ENCODE results near the gene OCSTAMP. TPM values are rescaled to one million over a fixed set of nuclear protein-coding genes. Genes with fewer than 3 reads are reported as not detected.

OCSTAMP gene
- polyA plus RNA-seq, 1 donor (not counting 4 experiments of a cell fraction or from before 2014, with no cell fraction given) = not detected

- Histone ChIP-seq H3K36me3 (ENCODE audit: control insufficient read depth in 2 of 2, extremely low read depth in 1 of 2, insufficient read depth in 2 of 2, low read length in 2 of 2) (no peaks in the 10 kb centered on the region), H3K79me2 (ENCODE audit: control insufficient read depth, insufficient read depth, low read length) (no peaks in the 10 kb centered on the region), H3K4me3 (ENCODE audit: control insufficient read depth in 2 of 3, extremely low read depth in 1 of 3, insufficient read depth in 2 of 3, low read depth in 1 of 3, low read length in 3 of 3) (no peak overlapping the region), H3K9me1 (ENCODE audit: control insufficient read depth, extremely low read depth, insufficient read depth, low read length) (no peaks in the 10 kb centered on the region), H3K27me3 (ENCODE audit: control insufficient read depth, extremely low read depth, insufficient read depth, low read length) (no peaks in the 10 kb centered on the region), H4K20me1 (ENCODE audit: control insufficient read depth, extremely low read depth, insufficient read depth, low read length) (no peaks in the 10 kb centered on the region), H3K9me3 (ENCODE audit: control insufficient read depth, low read depth, low read length) (no peaks in the 10 kb centered on the region), H3K9ac (ENCODE audit: control insufficient read depth, extremely low read depth, insufficient read depth, low read length) (no peak overlapping the region), H2AFZ (ENCODE audit: control insufficient read depth, low read length) (no peak overlapping the region), H3K4me1 (ENCODE audit: control insufficient read depth, extremely low read depth, insufficient read depth, low read length) (no peaks in the 10 kb centered on the region), H3K4me2 (ENCODE audit: control insufficient read depth, extremely low read depth, insufficient read depth, low read depth, low read length) (no peak overlapping the region), H3K27ac (ENCODE audit: control insufficient read depth, insufficient read depth, low read length) (no peak overlapping the region)
- TF ChIP-seq EZH2 (IDR thresholded peaks at IDR 0.05; ENCODE audit: low read length) = no peak
- TF ChIP-seq, protein P1, sequence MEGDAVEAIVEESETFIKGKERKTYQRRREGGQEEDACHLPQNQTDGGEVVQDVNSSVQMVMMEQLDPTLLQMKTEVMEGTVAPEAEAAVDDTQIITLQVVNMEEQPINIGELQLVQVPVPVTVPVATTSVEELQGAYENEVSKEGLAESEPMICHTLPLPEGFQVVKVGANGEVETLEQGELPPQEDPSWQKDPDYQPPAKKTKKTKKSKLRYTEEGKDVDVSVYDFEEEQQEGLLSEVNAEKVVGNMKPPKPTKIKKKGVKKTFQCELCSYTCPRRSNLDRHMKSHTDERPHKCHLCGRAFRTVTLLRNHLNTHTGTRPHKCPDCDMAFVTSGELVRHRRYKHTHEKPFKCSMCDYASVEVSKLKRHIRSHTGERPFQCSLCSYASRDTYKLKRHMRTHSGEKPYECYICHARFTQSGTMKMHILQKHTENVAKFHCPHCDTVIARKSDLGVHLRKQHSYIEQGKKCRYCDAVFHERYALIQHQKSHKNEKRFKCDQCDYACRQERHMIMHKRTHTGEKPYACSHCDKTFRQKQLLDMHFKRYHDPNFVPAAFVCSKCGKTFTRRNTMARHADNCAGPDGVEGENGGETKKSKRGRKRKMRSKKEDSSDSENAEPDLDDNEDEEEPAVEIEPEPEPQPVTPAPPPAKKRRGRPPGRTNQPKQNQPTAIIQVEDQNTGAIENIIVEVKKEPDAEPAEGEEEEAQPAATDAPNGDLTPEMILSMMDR (optimal IDR thresholded peaks at IDR 0.05 in 1 of 3, IDR thresholded peaks at IDR 0.05 in 1 of 3, conservative IDR thresholded peaks at IDR 0.05 in 1 of 3; ENCODE audit: extremely low read depth in 1 of 3, insufficient read depth in 2 of 3, low read length in 3 of 3) = no peak
- FAIRE-seq (no peak), DNase-seq (ENCODE audit: low read depth, low spot score) (no peak)
- dilution Hi-C loops (cut with MboI; ENCODE audit: extremely low pct_ligation_motif_present, low sequenced_read_pairs) = no loop called here
Observed at GRCh38 chr20:46581391-46581790, 30.9 kb upstream of the OCSTAMP start.

DNA sequence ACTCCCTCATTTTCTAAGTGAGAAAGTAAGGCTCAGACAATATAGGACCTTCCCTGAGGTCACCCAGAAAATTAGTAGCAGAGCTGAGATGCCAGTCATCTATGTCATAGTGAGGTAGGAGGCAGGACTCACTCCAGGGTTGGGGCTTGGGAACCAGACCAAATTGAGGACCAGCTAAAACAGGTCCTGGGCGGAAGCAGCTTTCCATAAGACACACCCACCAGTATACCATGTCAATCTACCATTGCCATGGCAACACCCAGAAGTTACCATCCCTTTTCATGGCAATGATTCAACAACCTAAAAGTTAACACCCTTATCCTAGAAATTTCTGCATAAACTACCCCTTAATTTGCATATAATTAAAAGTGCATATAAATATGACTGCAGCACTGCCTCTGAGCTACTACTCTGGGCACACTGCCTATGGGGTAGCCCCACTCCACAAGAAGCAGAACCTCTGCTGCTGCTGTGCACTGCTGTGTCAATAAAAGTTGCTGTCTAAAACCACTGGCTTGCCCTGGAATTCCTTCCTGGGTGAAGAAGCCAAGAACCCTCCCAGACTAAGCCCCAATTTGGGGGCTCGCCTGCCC lies 30.3 kb upstream of the OCSTAMP start:
- no peak overlapping the region for H3K9ac ChIP-seq (ENCODE audit: control insufficient read depth, extremely low read depth, insufficient read depth, low read length)
- no peak overlapping the region for H3K27ac ChIP-seq (ENCODE audit: control insufficient read depth, insufficient read depth, low read length)
- FAIRE-seq (no peak), DNase-seq (ENCODE audit: low read depth, low spot score) (no peak)
- no peaks in the 10 kb centered on the region for H3K36me3 ChIP-seq (ENCODE audit: control insufficient read depth in 2 of 2, extremely low read depth in 1 of 2, insufficient read depth in 2 of 2, low read length in 2 of 2)
- no peaks in the 10 kb centered on the region for H4K20me1 ChIP-seq (ENCODE audit: control insufficient read depth, extremely low read depth, insufficient read depth, low read length)
- H2AFZ ChIP-seq (ENCODE audit: control insufficient read depth, low read length) = no peak overlapping the region
- no peaks in the 10 kb centered on the region for H3K79me2 ChIP-seq (ENCODE audit: control insufficient read depth, insufficient read depth, low read length)
- H3K4me1 ChIP-seq (ENCODE audit: control insufficient read depth, extremely low read depth, insufficient read depth, low read length) = no peaks in the 10 kb centered on the region
- H3K4me3 ChIP-seq (ENCODE audit: control insufficient read depth in 2 of 3, extremely low read depth in 1 of 3, insufficient read depth in 2 of 3, low read depth in 1 of 3, low read length in 3 of 3) = no peak overlapping the region
- dilution Hi-C loops (cut with MboI; ENCODE audit: extremely low pct_ligation_motif_present, low sequenced_read_pairs) = no loop called here
- no peaks in the 10 kb centered on the region for H3K9me1 ChIP-seq (ENCODE audit: control insufficient read depth, extremely low read depth, insufficient read depth, low read length)
- no peak for TF ChIP-seq EZH2 (IDR thresholded peaks at IDR 0.05; ENCODE audit: low read length)
- TF ChIP-seq, protein P1 (optimal IDR thresholded peaks at IDR 0.05 in 1 of 3, IDR thresholded peaks at IDR 0.05 in 1 of 3, conservative IDR thresholded peaks at IDR 0.05 in 1 of 3; ENCODE audit: extremely low read depth in 1 of 3, insufficient read depth in 2 of 3, low read length in 3 of 3) = no peak
- no peaks in the 10 kb centered on the region for H3K27me3 ChIP-seq (ENCODE audit: control insufficient read depth, extremely low read depth, insufficient read depth, low read length)
- H3K9me3 ChIP-seq (ENCODE audit: control insufficient read depth, low read depth, low read length) = no peaks in the 10 kb centered on the region
- H3K4me2 ChIP-seq (ENCODE audit: control insufficient read depth, extremely low read depth, insufficient read depth, low read depth, low read length) = no peak overlapping the region

Data from keratinocyte (primary cell).